Subcutaneous preadipocyte (primary cell): Measurements from ENCODE around the gene PIGX. TPM values are rescaled to one million over a fixed set of nuclear protein-coding genes. Genes with fewer than 3 reads are reported as not detected.

ENCODE experiments used
- small RNA-seq: library from RNA; depleted of rRNA; stranded (forward); fragments of <200 nt; gene quantifications from one replicate; pipeline ENCODE3, GENCODE V24; 2012
- total RNA-seq: library from RNA; depleted of rRNA; stranded (reverse); fragments of >200 nt; gene quantifications from 2 replicates; pipeline ENCODE4 v1.2.3, GENCODE V29; 2012

The PIGX gene
- 18.0 and 27.0 TPM in 2 replicates for total RNA-seq

DNA sequence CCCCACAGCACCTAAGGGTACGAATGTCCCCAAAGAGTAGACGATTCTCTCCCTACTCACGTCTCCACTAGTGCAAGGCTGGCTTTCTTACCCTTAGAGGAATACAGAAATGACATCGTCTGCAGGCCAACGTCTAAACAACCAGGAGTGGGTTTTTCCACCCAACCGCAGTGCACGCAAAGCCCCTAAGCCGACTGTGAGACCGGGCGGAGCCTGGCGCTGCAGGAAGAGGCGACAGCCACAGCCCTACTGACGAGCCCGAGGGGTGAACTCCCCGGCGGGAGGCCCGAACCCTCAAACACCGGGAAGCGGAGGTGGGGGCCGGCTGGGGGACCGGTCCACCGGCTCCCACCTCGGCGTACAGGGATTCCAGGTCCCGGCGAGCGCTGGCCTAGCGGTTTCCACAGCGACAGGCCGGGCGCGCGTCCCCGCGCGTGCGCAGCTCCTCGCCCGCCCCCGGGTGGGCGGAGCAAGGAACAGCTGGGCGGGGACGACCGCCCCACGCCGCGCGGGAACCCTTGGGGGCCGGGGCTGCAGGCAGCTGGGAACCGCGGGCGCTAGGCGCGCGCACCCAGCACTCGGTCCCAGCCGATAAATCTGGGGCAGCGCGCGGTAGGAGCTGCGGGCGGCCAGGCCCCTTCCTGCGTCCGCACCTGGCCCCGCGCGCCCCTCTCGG, at the start of gene PIGX, which contains the start of gene CEP19:
Gene PIGX (plus strand): TSS at position 540 of the 676 bp plus-strand sequence.
Gene CEP19 (minus strand): TSS at position 413 of the 676 bp plus-strand sequence. CDS start 3,593 bp downstream, outside the sequence.

DNA sequence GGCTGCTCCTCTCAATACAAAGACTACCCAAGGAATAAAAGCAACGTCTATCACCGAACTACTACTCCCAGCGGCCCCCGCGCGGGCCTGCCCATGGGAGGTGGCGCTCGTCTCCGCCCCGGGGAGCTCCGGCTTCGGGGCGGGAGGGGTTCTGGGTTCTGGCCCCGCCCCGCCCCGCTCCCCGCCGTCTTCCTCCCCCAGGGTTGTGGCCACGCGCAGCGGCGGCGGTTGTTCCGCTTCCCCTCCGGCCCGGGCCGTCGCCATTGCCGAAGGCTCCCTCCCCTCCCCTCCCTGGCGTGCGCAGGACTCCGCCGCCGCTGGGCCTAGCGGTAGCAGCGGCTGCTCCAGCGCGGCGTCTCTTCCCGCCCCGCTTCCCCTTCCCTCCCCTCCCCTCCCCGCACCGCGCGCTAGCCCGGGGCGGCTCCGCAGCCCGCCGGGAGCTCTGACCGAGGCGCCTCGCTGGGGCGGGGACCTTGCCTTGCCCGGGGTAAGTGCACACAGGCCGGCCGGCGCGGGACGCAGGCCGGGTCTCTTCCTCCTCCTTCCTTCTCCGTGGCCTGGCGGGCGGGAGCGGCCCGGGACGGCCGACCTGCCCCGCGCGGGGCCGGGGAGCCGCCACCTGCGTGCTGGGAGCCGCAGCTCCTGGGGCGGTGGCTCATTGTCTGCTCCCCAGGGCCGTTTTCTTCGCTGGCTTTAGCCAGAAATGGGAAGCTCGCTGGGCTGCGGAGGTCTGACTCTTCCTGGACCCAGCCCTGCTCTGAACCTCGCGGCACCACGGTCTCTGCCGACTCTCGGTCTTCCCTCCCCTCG, 27.7 kb downstream of the PIGX start, which contains the start of gene PAK2:
Gene PAK2 (plus strand): TSS at position 187 of the 810 bp plus-strand sequence. CDS start 42,790 bp downstream, outside the sequence.

Small RNA genes lying within 50 kb of the gene (small RNA-seq; reads per million reads assigned to genes)
- gene RNU4-89P = not detected
- 0.82 reads per million, percentile 50 among the genes with 10 or more reads in this experiment for gene RNU6-42P
- 0.11 reads per million for gene RNU6-646P

Other genes with a start within 250 kb of the PIGX start
- gene RNF168, start 208.6 kb upstream of the PIGX start, total RNA-seq = 18.0 and 29.5 TPM in 2 replicates
- under 0.01 TPM in 1 of 2 replicates, not detected in the other for gene SMCO1, start 197.0 kb upstream of the PIGX start, total RNA-seq
- 5.1 and 5.3 TPM in 2 replicates for gene WDR53, start 143.8 kb upstream of the PIGX start, total RNA-seq
- gene FBXO45, start 143.7 kb upstream of the PIGX start, total RNA-seq = 7.0 and 14.7 TPM in 2 replicates
- gene NRROS, start 72.7 kb upstream of the PIGX start, total RNA-seq = 3.3 and 4.9 TPM in 2 replicates
- gene CEP19, start 127 bp upstream of the PIGX start, total RNA-seq = 2.2 and 3.5 TPM in 2 replicates
- 37.1 and 53.0 TPM in 2 replicates for gene PAK2, start 27.5 kb downstream of the PIGX start, total RNA-seq
- gene SENP5, start 155.5 kb downstream of the PIGX start, total RNA-seq = 27.6 and 40.5 TPM in 2 replicates
- 43.7 and 48.5 TPM in 2 replicates for gene NCBP2, start 230.2 kb downstream of the PIGX start, total RNA-seq